ENCODE results near the gene PRPF19.

DNA sequence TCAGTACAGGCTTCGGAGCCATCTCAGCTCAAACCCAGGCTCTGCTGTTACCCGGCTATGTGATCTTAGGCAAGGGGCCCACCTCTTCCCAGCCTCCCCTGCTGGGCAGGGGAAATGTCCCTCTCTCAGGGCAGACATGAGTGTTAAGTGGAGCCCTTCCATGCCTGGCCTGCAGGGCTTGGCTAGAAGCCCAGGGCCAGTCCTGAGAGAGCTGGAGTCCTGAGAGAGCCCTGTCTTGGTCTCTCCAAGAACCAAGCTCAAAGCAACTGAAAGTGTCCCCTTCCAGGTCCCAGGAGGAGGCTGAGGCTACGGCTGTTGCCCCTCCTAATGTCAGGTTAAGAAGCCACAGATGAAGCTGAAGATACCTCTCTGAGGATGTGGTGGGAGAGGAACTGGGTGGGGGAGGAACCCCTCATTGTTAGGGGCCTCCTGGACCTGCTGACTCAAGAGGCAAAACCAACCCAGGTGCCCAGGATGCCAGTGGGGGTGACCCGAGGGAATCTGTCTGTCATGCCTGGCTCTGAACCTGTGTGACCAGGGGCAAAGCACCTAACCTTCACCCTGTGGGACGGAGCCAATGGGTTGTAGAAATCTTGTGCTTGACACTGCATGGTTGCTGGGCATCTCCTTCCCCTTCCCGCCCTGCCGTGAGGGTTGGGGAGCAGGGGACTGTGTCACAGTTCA lies 34.9 kb downstream of the PRPF19 start:
- TF ChIP-seq SUZ12 (IDR thresholded peaks at IDR 0.05; ENCODE audit: extremely low read depth, insufficient read depth, insufficient read length) (no peak), YY1 (IDR thresholded peaks at IDR 0.05; ENCODE audit: insufficient read depth, insufficient read length) (no peak), ZNF274 (IDR thresholded peaks at IDR 0.05; ENCODE audit: low read depth, low read length) (no peak)

All from NT2/D1 (cell line).